Colonic mucosa (tissue), 4 donors: ENCODE measurements around the gene KLRC4. TPM values are rescaled to one million over a fixed set of nuclear protein-coding genes. Genes with fewer than 3 reads are reported as not detected.

Experiments used
- DNase-seq: peaks from one replicate; pipeline ENCODE4 v3.0.0-alpha.2; 2020
- H3K27ac ChIP-seq: fragments of 200-600 bp; one replicate; pipeline ENCODE4 v1.8.0; 2021
- H3K27me3 ChIP-seq: fragments of 200-600 bp; one replicate; pipeline ENCODE4 v1.8.0; 2021
- H3K36me3 ChIP-seq: fragments of 200-600 bp; one replicate; pipeline ENCODE4 v1.8.0; 2021
- H3K4me1 ChIP-seq: fragments of 200-600 bp; one replicate; pipeline ENCODE4 v1.8.0; 2021; ENCODE audit warnings: mild to moderate bottlenecking
- H3K4me3 ChIP-seq: fragments of 200-600 bp; one replicate; pipeline ENCODE4 v1.8.0; 2021
- H3K9ac ChIP-seq, 2 donors: one replicate each; pipeline ENCODE4 v1.7.0; 2013; ENCODE audit warnings: control low read depth in 2 of 2, low read depth in 2 of 2, low read length in 2 of 2
- H3K9me3 ChIP-seq: fragments of 200-600 bp; one replicate; pipeline ENCODE4 v1.8.0; 2021
- intact Hi-C: fragments of 100-400 bp; cut with DNase I; formaldehyde crosslinking; loops from one replicate; pipeline ENCODE4 v1.14.1; 2022
- total RNA-seq, 2 donors: library from RNA; stranded (reverse); fragmentation: NEBNext Ultra II Directional in 1 of 2; extraction: Animal tissue kit (Norgen Biotek cat#: 25700) in 1 of 2; gene quantifications; one replicate each; pipeline ENCODE4 v1.2.1, GENCODE V29; 2021
- TF ChIP-seq, protein P1 (sequence below): fragments of 200-600 bp; IDR thresholded peaks from one replicate; pipeline ENCODE4 v1.8.0; 2022; ENCODE audit warnings: antibody characterized with exemption, mild to moderate bottlenecking
- donor health status: healthy.
- donor health status: DM: no; HTN: no; CAD: no.
- donor health status: DM: no; HTN: no; CAD: no.

KLRC4 gene
- total RNA-seq, 2 donors from 2014 or later: 0.47 to 0.80 TPM

DNA sequence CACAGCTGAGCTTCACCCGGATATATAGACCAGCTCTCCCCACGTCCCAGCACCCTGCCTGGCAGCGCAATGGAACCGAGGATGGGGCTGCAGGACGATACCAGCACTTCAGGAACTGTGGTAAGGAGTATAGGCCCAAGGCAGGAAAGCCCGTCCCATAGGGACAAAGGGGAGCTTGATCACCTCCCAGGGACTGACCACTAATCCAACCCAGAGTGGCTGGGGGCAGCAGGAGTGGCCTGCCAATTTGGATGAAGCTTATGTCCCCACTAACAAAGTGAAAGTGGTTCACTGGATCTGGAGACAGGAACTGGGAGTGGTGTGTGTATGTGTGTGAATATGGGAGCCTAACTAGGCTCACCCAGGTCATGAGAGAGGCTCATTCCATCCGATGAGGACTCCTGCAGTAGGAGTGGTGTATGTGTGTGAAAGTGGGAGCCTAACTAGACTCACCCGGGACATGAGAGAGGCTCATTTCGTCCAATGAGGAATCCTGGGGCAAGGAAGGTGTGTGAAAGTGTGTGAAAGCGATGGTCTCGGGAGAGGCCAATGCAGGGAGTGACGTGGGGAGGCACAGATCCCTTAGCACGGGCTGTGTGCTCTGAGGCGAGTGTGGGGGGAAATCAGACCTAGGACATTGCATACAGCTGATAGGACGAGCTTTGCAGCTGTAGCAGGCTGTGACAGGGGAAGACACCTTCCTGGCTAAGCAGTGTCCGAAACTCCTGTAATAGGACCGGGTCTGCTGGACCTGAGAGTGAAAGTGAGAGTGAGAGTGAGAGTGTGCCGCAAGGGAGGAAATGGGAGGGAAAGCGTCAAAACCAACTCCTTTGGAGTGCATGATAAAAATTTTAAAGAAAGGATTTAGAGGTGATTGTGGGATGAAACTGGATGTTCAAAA, 45.4 kb downstream of the KLRC4 start:
- peaks cover 6% of the 10 kb centered on the region for H3K4me1 ChIP-seq

DNA sequence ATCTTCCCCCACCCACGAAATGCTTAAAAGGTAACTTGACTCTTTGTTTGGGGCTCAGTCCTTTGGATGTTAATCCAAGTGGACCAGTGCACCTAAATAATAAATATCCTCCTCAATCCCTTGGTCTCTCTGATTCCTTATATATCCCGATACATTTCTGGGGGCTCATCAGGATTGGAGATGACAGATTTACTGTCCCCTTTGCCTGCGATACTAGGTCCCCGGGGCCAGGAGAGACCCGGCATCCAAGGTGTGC, 46.0 kb downstream of the KLRC4 start:
- Histone ChIP-seq H3K27ac (peak overlapping the region; percentile 85), H3K27me3 (no peaks in the 10 kb centered on the region), H3K36me3 (no peaks in the 10 kb centered on the region), H3K4me1 (peaks cover 6% of the 10 kb centered on the region), H3K9ac (peak overlapping the region; percentile 77 to 84), H3K4me3 (peak overlapping the region; percentile 28), H3K9me3 (no peaks in the 10 kb centered on the region)
- TF ChIP-seq, protein P1, sequence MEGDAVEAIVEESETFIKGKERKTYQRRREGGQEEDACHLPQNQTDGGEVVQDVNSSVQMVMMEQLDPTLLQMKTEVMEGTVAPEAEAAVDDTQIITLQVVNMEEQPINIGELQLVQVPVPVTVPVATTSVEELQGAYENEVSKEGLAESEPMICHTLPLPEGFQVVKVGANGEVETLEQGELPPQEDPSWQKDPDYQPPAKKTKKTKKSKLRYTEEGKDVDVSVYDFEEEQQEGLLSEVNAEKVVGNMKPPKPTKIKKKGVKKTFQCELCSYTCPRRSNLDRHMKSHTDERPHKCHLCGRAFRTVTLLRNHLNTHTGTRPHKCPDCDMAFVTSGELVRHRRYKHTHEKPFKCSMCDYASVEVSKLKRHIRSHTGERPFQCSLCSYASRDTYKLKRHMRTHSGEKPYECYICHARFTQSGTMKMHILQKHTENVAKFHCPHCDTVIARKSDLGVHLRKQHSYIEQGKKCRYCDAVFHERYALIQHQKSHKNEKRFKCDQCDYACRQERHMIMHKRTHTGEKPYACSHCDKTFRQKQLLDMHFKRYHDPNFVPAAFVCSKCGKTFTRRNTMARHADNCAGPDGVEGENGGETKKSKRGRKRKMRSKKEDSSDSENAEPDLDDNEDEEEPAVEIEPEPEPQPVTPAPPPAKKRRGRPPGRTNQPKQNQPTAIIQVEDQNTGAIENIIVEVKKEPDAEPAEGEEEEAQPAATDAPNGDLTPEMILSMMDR: no peak
- no peak for DNase-seq
- intact Hi-C loops: no loop called here

More for the DNA sequence above, 45.4 kb downstream of the KLRC4 start:
- TF ChIP-seq, protein P1: no peak
- peak; percentile 60 for DNase-seq
- Histone ChIP-seq H3K36me3 (no peaks in the 10 kb centered on the region), H3K27me3 (no peaks in the 10 kb centered on the region), H3K4me3 (peak overlapping the region; percentile 28), H3K9me3 (no peaks in the 10 kb centered on the region), H3K27ac (peak overlapping the region; percentile 85), H3K9ac (peak overlapping the region; percentile 77 to 84)
- intact Hi-C loops: no loop called here

DNA sequence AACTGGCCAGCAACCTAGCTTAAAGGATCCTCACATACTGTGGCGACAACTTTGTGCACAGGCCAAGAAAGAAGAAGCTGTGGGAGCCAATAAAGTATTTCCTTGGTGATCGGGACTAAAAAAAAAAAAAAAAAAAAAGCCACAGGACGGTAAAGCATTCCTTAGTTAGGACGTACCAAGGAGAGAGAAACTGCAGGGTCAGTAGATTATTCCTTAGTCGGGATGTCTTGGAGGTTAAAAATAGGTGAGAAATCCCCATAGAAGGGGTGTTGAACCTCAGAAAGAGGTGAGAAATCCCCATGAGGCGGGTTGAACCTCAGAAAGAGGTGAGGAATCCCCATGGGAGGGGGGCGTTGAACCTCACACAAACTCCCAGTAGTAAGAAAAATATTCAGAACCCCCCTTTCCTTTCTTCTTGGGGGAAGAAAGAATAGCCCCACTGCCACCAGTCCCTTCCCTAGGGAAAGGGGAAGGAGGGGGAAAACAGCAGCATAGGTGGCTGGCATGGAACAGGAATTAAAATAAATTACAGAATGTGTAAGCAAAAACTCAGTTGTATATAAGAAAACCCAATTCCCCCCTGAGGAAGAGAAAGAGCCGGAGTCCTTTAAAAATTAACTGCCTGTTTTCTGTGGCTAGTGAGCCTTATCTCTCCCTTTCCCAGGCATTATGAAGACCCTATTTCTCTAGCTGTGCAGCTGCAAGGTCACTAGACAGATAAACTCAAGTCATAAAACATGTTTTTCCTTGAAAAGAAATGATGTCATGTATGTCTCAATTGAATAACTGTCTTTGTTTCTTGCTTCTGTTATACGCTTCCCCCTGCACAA, 46.5 kb downstream of the KLRC4 start:
- Histone ChIP-seq H3K36me3 (no peaks in the 10 kb centered on the region), H3K4me3 (no peak overlapping the region), H3K27me3 (no peaks in the 10 kb centered on the region), H3K9ac (peak overlapping the region in 1 of 2 donors; percentile 84), H3K9me3 (no peaks in the 10 kb centered on the region), H3K27ac (peak overlapping the region; percentile 85), H3K4me1 (peaks cover 6% of the 10 kb centered on the region)
- intact Hi-C loops: no loop called here
- no peak for DNase-seq
- TF ChIP-seq, protein P1: no peak

DNA sequence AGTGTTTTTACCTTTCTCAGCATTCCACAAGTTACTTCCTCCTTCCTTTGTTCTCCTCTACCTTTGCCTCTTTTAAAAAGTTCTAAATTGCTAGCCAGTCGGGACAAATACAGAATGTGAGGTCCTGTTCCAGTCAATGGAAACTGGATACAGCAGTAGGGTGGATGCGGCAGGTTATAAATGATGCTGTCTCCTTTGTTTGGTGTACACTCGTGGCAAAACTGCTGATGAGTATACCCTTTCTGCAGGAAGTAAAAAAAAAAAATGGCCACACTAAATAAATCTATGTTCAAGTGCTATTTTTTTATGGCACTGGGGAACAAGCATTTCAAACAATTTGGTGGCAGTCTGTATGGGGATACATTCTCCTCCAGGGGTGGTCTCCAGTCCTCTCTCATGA, 47.2 kb downstream of the KLRC4 start:
- Histone ChIP-seq H3K27me3 (no peaks in the 10 kb centered on the region), H3K9ac (no peak overlapping the region), H3K9me3 (no peaks in the 10 kb centered on the region), H3K4me3 (no peak overlapping the region), H3K27ac (peak overlapping the region; percentile 85), H3K4me1 (peaks cover 6% of the 10 kb centered on the region), H3K36me3 (no peaks in the 10 kb centered on the region)
- intact Hi-C loops: no loop called here
- TF ChIP-seq, protein P1: no peak
- no peak for DNase-seq

DNA sequence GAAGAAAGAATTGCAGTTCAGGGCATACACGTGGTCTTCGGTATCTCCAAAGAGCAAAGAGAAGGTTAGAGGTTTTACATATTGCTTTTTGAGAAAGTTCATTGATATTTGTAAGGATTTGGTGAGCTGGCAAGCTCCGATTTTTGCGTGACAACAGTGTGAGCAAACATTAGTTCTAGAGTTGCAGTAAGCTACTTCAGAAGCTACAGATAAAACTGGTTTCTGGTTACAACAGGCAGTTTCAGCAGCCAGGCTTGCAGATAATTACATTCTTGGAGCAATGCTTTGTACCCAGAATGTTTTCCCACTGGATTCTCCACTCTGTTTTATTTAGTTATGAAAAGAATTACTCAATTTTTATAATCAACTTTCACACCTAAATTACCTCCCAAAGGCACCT, 47.9 kb downstream of the KLRC4 start:
- H3K4me3 ChIP-seq: no peak overlapping the region
- intact Hi-C loops: no loop called here
- no peaks in the 10 kb centered on the region for H3K36me3 ChIP-seq
- TF ChIP-seq, protein P1: no peak
- H3K9ac ChIP-seq: no peak overlapping the region
- H3K9me3 ChIP-seq: no peaks in the 10 kb centered on the region
- H3K4me1 ChIP-seq: peaks cover 6% of the 10 kb centered on the region
- no peak overlapping the region for H3K27ac ChIP-seq
- no peaks in the 10 kb centered on the region for H3K27me3 ChIP-seq
- no peak for DNase-seq
